ENCODE results near the gene C1orf56. TPM values are rescaled to one million over a fixed set of nuclear protein-coding genes. Genes with fewer than 3 reads are reported as not detected.
A peak's percentile ranks its signal among the peaks of the same experiment; 100 is the strongest.

The C1orf56 gene
- total and polyA plus RNA-seq, 2 of the 13 experiments (the other 11 are each of a cell fraction or from before 2014, with no cell fraction given) = 1.5 to 3.2 TPM

GRCh38 chr1:151098126-151098525 lies 50.6 kb downstream of the C1orf56 start:
- H2AFZ ChIP-seq (ENCODE audit: low read length) = no peak overlapping the region
- ChIA-PET CTCF (ENCODE audit: low intra/inter-chr PET ratio, low total read pairs) (interaction anchor here (2.4 kb wide), 1 partner anchor 57 kb away, joined by 45 read pairs; the partner anchor contains the start of gene TNFAIP8L2), POLR2A (no interaction called here)
- DNase-seq (ENCODE audit: low spot score) = no peak
- TF ChIP-seq HOXA3 (CRISPR knock-in tag; IDR thresholded peaks at IDR 0.05) = no peak
- peak; percentile 78 for TF ChIP-seq ZNF121 (CRISPR knock-in tag; IDR thresholded peaks at IDR 0.05)
- no peak for TF ChIP-seq ZFP91 (CRISPR knock-in tag; IDR thresholded peaks at IDR 0.05; ENCODE audit: borderline replicate concordance)
- no peak for TF ChIP-seq ZNF446 (CRISPR knock-in tag; IDR thresholded peaks at IDR 0.05)
- no peak overlapping the region for H3K9ac ChIP-seq (ENCODE audit: insufficient read depth, low read depth, low read length)
- no peak overlapping the region for H3K27ac ChIP-seq (ENCODE audit: extremely low read length, insufficient read depth, low read length)
- no peaks in the 10 kb centered on the region for H3K79me2 ChIP-seq (ENCODE audit: insufficient read depth, low read length)
- intact Hi-C loops (cut with micrococcal nuclease; ENCODE audit: unreplicated experiment) (no loop called here), in situ Hi-C loops (cut with HindIII; ENCODE audit: extremely low pct_ligation_motif_present, low pct_unique_long_range_greater_than_20kb) (loop anchor here (5.0 kb wide), 1 partner anchor 59 kb away; the partner anchor contains the start of gene TNFAIP8L2)
- no peaks in the 10 kb centered on the region for H3K9me3 ChIP-seq (ENCODE audit: low read length)
- no peak for FAIRE-seq
- H3K4me1 ChIP-seq (ENCODE audit: insufficient read depth, low read length) = no peaks in the 10 kb centered on the region
- H3K36me3 ChIP-seq (replicated peaks in 1 of 2; ENCODE audit: control insufficient read depth in 1 of 2, insufficient read depth in 2 of 2, low read length in 2 of 2) = no peaks in the 10 kb centered on the region
- no TSS peak for BruUV-seq (replicated peaks)
- no peak overlapping the region for H3K4me3 ChIP-seq (replicated peaks in 1 of 3; ENCODE audit: insufficient read depth in 1 of 3, low read depth in 2 of 3, low read length in 3 of 3)
- ATAC-seq = no peak
- H3K4me2 ChIP-seq (ENCODE audit: low read depth, low read length) = no peak overlapping the region
- WGBS (ENCODE audit: low lambda C conversion rate) = 19% methylated on average over 1 of the region's 1 CpG
- no peaks in the 10 kb centered on the region for H4K20me1 ChIP-seq (ENCODE audit: insufficient read depth, low read length)
- no peaks in the 10 kb centered on the region; a peak in 1 of 5 replicates for H3K27me3 ChIP-seq (ENCODE audit: control insufficient read depth in 1 of 2, insufficient read depth in 2 of 2, low read length in 2 of 2)

Small RNA genes lying within 50 kb of the gene (small RNA-seq; reads per million reads assigned to genes)
- gene RNU6-884P (ENCODE audit: insufficient read depth in 2 of 3, insufficient read length in 3 of 3, low read depth in 2 of 3, low replicate concordance in 1 of 3) = 0 to 0.33 (median 0) reads per million in 3 experiments

Other genes starting within 250 kb of the C1orf56 start
- 0.62 and 1.4 TPM in 2 replicates for gene CTSK, start 239.5 kb upstream of the C1orf56 start, total RNA-seq (2016; rRNA removed; fragmentation: Illumina TruSeq; extraction: Trizol)
- 6.2 and 6.3 TPM in 2 replicates for gene CTSK, start 239.5 kb upstream of the C1orf56 start, polyA plus RNA-seq (2011; rRNA removed)
- gene ARNT, start 171.2 kb upstream of the C1orf56 start, total RNA-seq (2016; rRNA removed; fragmentation: Illumina TruSeq; extraction: Trizol) = 17.6 and 17.8 TPM in 2 replicates
- gene ARNT, start 171.2 kb upstream of the C1orf56 start, polyA plus RNA-seq (2011; rRNA removed) = 24.1 and 25.9 TPM in 2 replicates
- not detected in 2 replicates for gene CTXND2, start 160.6 kb upstream of the C1orf56 start, total RNA-seq (2016; rRNA removed; fragmentation: Illumina TruSeq; extraction: Trizol)
- not detected in 2 replicates for gene CTXND2, start 160.6 kb upstream of the C1orf56 start, polyA plus RNA-seq (2011; rRNA removed)
- gene SETDB1, start 121.4 kb upstream of the C1orf56 start, total RNA-seq (2016; rRNA removed; fragmentation: Illumina TruSeq; extraction: Trizol) = 31.0 and 34.6 TPM in 2 replicates
- 30.1 and 33.1 TPM in 2 replicates for gene SETDB1, start 121.4 kb upstream of the C1orf56 start, polyA plus RNA-seq (2011; rRNA removed)
- gene CERS2, start 72.9 kb upstream of the C1orf56 start, total RNA-seq (2016; rRNA removed; fragmentation: Illumina TruSeq; extraction: Trizol) = 188 and 298 TPM in 2 replicates
- 269 and 315 TPM in 2 replicates for gene CERS2, start 72.9 kb upstream of the C1orf56 start, polyA plus RNA-seq (2011; rRNA removed)
- 23.9 and 29.9 TPM in 2 replicates for gene ANXA9, start 65.5 kb upstream of the C1orf56 start, total RNA-seq (2016; rRNA removed; fragmentation: Illumina TruSeq; extraction: Trizol)
- 13.3 and 14.3 TPM in 2 replicates for gene ANXA9, start 65.5 kb upstream of the C1orf56 start, polyA plus RNA-seq (2011; rRNA removed)
- gene MINDY1, start 40.8 kb upstream of the C1orf56 start, total RNA-seq (2016; rRNA removed; fragmentation: Illumina TruSeq; extraction: Trizol) = 9.2 and 11.1 TPM in 2 replicates
- gene MINDY1, start 40.8 kb upstream of the C1orf56 start, polyA plus RNA-seq (2011; rRNA removed) = 15.0 and 18.0 TPM in 2 replicates
- gene PRUNE1, start 39.3 kb upstream of the C1orf56 start, total RNA-seq (2016; rRNA removed; fragmentation: Illumina TruSeq; extraction: Trizol) = 19.0 and 26.2 TPM in 2 replicates
- 24.4 and 31.9 TPM in 2 replicates for gene PRUNE1, start 39.3 kb upstream of the C1orf56 start, polyA plus RNA-seq (2011; rRNA removed)
- 0.20 and 0.40 TPM in 2 replicates for gene BNIPL, start 11.2 kb upstream of the C1orf56 start, total RNA-seq (2016; rRNA removed; fragmentation: Illumina TruSeq; extraction: Trizol)
- 0.84 and 1.1 TPM in 2 replicates for gene BNIPL, start 11.2 kb upstream of the C1orf56 start, polyA plus RNA-seq (2011; rRNA removed)
- 17.6 and 18.8 TPM in 2 replicates for gene CDC42SE1, start 11.9 kb downstream of the C1orf56 start, total RNA-seq (2016; rRNA removed; fragmentation: Illumina TruSeq; extraction: Trizol)
- 17.9 and 20.5 TPM in 2 replicates for gene CDC42SE1, start 11.9 kb downstream of the C1orf56 start, polyA plus RNA-seq (2011; rRNA removed)
- 0.17 and 0.22 TPM in 2 replicates for gene MLLT11, start 12.6 kb downstream of the C1orf56 start, total RNA-seq (2016; rRNA removed; fragmentation: Illumina TruSeq; extraction: Trizol)
- 0.14 and 0.21 TPM in 2 replicates for gene MLLT11, start 12.6 kb downstream of the C1orf56 start, polyA plus RNA-seq (2011; rRNA removed)
- not detected in 2 replicates for gene GABPB2, start 23.0 kb downstream of the C1orf56 start, total RNA-seq (2016; rRNA removed; fragmentation: Illumina TruSeq; extraction: Trizol)
- gene GABPB2, start 23.0 kb downstream of the C1orf56 start, polyA plus RNA-seq (2011; rRNA removed) = 0.09 TPM in 1 of 2 replicates, not detected in the other
- gene SEMA6C, start 98.9 kb downstream of the C1orf56 start, total RNA-seq (2016; rRNA removed; fragmentation: Illumina TruSeq; extraction: Trizol) = 0.80 and 1.4 TPM in 2 replicates
- 2.9 and 4.2 TPM in 2 replicates for gene SEMA6C, start 98.9 kb downstream of the C1orf56 start, polyA plus RNA-seq (2011; rRNA removed)
- gene TNFAIP8L2, start 108.9 kb downstream of the C1orf56 start, total RNA-seq (2016; rRNA removed; fragmentation: Illumina TruSeq; extraction: Trizol) = not detected in 2 replicates
- not detected in 2 replicates for gene TNFAIP8L2, start 108.9 kb downstream of the C1orf56 start, polyA plus RNA-seq (2011; rRNA removed)
- gene LYSMD1, start 118.2 kb downstream of the C1orf56 start, total RNA-seq (2016; rRNA removed; fragmentation: Illumina TruSeq; extraction: Trizol) = 3.8 TPM in 2 replicates
- 4.6 and 4.8 TPM in 2 replicates for gene LYSMD1, start 118.2 kb downstream of the C1orf56 start, polyA plus RNA-seq (2011; rRNA removed)
- gene SCNM1, start 118.4 kb downstream of the C1orf56 start, total RNA-seq (2016; rRNA removed; fragmentation: Illumina TruSeq; extraction: Trizol) = 31.5 and 32.5 TPM in 2 replicates
- gene SCNM1, start 118.4 kb downstream of the C1orf56 start, polyA plus RNA-seq (2011; rRNA removed) = 16.3 and 17.5 TPM in 2 replicates
- not detected in 2 replicates for gene TMOD4, start 128.2 kb downstream of the C1orf56 start, total RNA-seq (2016; rRNA removed; fragmentation: Illumina TruSeq; extraction: Trizol)
- gene TMOD4, start 128.2 kb downstream of the C1orf56 start, polyA plus RNA-seq (2011; rRNA removed) = 0.61 and 0.66 TPM in 2 replicates
- 34.5 TPM in 2 replicates for gene VPS72, start 142.4 kb downstream of the C1orf56 start, total RNA-seq (2016; rRNA removed; fragmentation: Illumina TruSeq; extraction: Trizol)
- gene VPS72, start 142.4 kb downstream of the C1orf56 start, polyA plus RNA-seq (2011; rRNA removed) = 33.7 and 39.1 TPM in 2 replicates
- gene PIP5K1A, start 150.8 kb downstream of the C1orf56 start, total RNA-seq (2016; rRNA removed; fragmentation: Illumina TruSeq; extraction: Trizol) = 43.8 and 45.3 TPM in 2 replicates
- 61.1 and 65.1 TPM in 2 replicates for gene PIP5K1A, start 150.8 kb downstream of the C1orf56 start, polyA plus RNA-seq (2011; rRNA removed)
- gene PSMD4, start 207.0 kb downstream of the C1orf56 start, total RNA-seq (2016; rRNA removed; fragmentation: Illumina TruSeq; extraction: Trizol) = 243 and 320 TPM in 2 replicates
- gene PSMD4, start 207.0 kb downstream of the C1orf56 start, polyA plus RNA-seq (2011; rRNA removed) = 174 and 194 TPM in 2 replicates
- 14.1 and 15.0 TPM in 2 replicates for gene ZNF687, start 234.5 kb downstream of the C1orf56 start, total RNA-seq (2016; rRNA removed; fragmentation: Illumina TruSeq; extraction: Trizol)
- gene ZNF687, start 234.5 kb downstream of the C1orf56 start, polyA plus RNA-seq (2011; rRNA removed) = 16.5 and 24.5 TPM in 2 replicates